HUES48 (cell line): Measurements from ENCODE around the gene NTHL1.
"Not testable (repeated sequence)": the region's sequence is repeated elsewhere in the genome, so short reads cannot be mapped to it uniquely, and the experiment has no call there.

ENCODE experiments used
- H3K27ac ChIP-seq: one replicate; pipeline ENCODE4 v1.7.0; 2013; ENCODE audit warnings: low read depth, low read length, inconsistent platforms
- H3K27me3 ChIP-seq: 2 replicates; pipeline ENCODE4 v1.6.1; 2013; ENCODE audit warnings: mild to moderate bottlenecking, low read length; ENCODE audit not compliant: control insufficient read depth, insufficient read depth
- H3K36me3 ChIP-seq: 2 replicates; pipeline ENCODE4 v1.6.1; 2013; ENCODE audit warnings: low read length; ENCODE audit not compliant: control insufficient read depth, insufficient read depth
- H3K4me1 ChIP-seq: 2 replicates; pipeline ENCODE4 v1.6.1; 2013; ENCODE audit warnings: mild to moderate bottlenecking, low read length; ENCODE audit not compliant: control insufficient read depth, insufficient read depth
- H3K4me3 ChIP-seq: 2 replicates; pipeline ENCODE4 v1.5.1; 2013; ENCODE audit warnings: mild to moderate bottlenecking, low read depth, low read length
- H3K9ac ChIP-seq: 2 replicates; pipeline ENCODE4 v1.6.1; 2013; ENCODE audit warnings: mild to moderate bottlenecking, low read depth, low read length, moderate library complexity
- H3K9me3 ChIP-seq: 2 replicates; pipeline ENCODE4 v1.6.1; 2013; ENCODE audit warnings: low read length; ENCODE audit not compliant: control insufficient read depth, insufficient read depth

Gene NTHL1

DNA sequence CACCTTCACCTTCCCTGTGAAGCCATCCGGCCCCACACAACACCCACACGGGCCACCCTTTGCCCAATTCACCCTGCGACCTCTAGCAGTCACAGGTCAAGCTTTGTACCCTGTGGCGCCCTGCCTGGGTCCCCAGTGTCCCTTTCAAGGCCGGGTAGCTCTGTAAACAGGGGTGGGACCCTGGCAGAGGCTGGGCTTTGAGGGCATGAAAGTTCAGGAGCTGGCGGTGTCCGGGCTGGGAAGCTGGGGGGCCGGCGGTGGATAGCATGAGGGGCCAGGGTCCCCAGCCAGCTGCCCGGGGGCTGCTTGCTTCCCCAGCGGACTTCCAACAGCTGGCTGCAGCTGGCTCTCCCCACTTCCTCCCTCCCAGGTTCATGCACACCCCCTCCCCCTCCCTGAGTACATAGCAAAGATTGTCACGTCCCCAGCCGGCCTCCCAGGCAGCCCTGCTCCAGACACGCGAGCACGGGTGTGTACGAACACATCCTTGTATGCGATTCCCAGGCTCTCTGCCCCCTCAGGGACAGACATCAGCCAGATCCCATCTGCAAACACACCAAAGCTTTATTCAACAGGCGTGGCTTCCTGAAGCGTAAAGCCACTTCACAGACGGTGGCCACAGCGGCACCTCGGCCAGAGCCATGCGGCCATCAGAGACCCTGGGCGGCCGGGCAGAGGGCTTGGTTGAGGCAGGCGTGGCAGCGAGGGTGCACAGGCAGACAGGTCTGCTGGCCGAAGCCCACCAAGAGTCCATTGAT is 8.2 kb downstream of the NTHL1 start:
- H3K27me3 ChIP-seq: no peaks in the 10 kb centered on the region
- peaks cover 4% of the 10 kb centered on the region for H3K36me3 ChIP-seq
- H3K27ac ChIP-seq: no peak overlapping the region
- no peak overlapping the region for H3K9ac ChIP-seq
- no peak overlapping the region for H3K4me3 ChIP-seq
- no peaks in the 10 kb centered on the region for H3K4me1 ChIP-seq
- no peaks in the 10 kb centered on the region for H3K9me3 ChIP-seq

DNA sequence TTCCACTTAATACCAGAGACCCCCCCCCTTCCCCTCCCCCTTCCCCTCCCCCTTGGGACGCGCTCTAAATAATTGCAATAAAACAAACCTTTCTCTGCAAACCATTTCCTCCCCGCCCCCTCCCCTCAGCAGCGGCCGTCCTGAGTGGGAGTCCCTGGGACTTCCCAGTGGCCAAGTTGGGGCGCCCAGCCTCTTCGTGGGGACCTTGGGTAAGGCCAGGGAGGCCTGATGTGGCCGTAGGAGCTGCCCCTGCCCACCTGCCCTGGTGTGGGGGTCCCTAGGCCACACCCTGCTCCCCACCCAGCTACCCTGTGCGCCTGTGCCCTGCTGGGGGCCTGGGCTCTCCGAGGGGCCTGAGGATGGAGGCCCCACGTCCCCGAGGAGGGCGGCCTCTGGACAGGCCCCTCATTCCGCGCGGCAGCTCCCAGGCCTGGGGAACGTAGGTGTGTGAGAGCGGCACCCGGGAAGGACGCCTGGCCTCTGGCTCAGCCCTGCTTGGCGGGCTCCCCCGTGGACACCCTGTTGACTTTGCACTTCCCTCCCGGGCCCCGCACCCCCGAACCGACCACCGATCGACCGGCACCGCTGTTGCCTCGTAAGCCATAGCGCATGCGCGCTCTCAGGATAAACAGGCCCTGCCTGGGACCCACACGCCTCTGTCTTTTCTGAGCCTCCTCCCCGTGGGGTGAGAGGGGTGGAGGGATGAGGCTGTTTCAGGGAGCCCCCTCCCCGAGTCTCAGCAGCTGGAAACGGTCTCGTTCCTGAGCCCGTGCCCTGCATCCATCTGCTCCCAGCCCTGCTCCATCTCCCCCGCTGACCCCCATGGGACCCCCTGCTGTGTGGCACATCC is 9.0 kb downstream of the NTHL1 start:
- H3K36me3 ChIP-seq: peaks cover 4% of the 10 kb centered on the region
- no peaks in the 10 kb centered on the region for H3K9me3 ChIP-seq
- no peak overlapping the region for H3K27ac ChIP-seq
- no peak overlapping the region for H3K9ac ChIP-seq
- no peak overlapping the region for H3K4me3 ChIP-seq
- H3K27me3 ChIP-seq: no peaks in the 10 kb centered on the region
- no peaks in the 10 kb centered on the region for H3K4me1 ChIP-seq

DNA sequence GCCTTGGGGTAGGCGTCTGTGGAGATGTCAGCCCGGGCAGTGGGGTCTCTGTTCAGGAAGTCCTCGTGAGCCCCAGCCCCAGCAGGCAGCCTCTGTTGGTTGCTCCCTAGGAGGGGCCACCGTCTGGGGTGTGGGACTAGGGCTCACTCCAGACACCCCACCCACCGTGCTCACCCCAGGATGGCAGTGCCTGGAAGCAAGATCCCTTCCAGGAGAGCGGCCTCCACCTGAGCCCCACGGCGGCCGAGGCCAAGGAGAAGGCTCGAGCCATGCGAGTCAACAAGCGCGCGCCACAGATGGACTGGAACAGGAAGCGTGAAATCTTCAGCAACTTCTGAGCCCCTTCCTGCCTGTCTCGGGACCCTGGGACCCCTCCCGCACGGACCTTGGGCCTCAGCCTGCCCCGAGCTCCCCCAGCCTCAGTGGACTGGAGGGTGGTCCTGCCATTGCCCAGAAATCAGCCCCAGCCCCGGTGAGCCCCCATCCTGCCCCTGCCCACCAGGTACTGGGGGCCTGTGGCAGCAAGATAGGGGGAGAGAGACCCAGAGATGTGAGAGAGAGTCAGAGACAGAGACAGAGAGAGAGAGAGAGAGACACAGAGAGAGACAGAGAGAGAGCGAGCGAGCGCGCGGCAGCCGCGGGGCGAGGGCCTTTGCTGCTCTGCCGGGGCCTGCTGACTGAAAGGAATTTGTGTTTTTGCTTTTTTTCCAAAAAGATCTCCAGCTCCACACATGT is 9.8 kb downstream of the NTHL1 start:
- no peaks in the 10 kb centered on the region for H3K4me1 ChIP-seq
- no peaks in the 10 kb centered on the region for H3K27me3 ChIP-seq
- H3K4me3 ChIP-seq: no peak overlapping the region
- no peak overlapping the region for H3K27ac ChIP-seq
- H3K36me3 ChIP-seq: no peaks in the 10 kb centered on the region
- no peak overlapping the region for H3K9ac ChIP-seq
- H3K9me3 ChIP-seq: no peaks in the 10 kb centered on the region

DNA sequence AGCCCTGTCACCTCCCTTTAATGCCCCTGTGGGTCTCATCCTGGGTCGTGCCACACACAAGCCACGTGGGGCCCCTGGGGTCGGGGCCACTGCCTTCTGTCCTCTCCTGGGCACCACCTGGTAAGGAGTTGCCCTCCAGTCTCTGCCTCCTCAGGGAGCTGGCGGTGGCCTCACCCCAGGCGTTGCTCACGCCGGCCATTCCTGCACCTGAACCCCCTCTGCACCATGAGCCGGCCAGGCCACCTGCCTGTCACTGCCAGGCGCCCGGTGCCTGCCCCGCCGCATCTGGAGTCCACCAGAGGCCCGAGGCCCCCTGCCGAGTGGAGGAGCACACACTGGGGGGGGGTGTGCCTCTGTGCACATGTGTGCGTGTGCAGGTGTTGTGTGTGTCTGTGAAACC is 10.5 kb downstream of the NTHL1 start:
- Histone ChIP-seq H3K36me3 (no peaks in the 10 kb centered on the region), H3K4me1 (no peaks in the 10 kb centered on the region), H3K9ac (no peak overlapping the region), H3K9me3 (no peaks in the 10 kb centered on the region), H3K4me3 (no peak overlapping the region), H3K27me3 (no peaks in the 10 kb centered on the region), H3K27ac (no peak overlapping the region)

DNA sequence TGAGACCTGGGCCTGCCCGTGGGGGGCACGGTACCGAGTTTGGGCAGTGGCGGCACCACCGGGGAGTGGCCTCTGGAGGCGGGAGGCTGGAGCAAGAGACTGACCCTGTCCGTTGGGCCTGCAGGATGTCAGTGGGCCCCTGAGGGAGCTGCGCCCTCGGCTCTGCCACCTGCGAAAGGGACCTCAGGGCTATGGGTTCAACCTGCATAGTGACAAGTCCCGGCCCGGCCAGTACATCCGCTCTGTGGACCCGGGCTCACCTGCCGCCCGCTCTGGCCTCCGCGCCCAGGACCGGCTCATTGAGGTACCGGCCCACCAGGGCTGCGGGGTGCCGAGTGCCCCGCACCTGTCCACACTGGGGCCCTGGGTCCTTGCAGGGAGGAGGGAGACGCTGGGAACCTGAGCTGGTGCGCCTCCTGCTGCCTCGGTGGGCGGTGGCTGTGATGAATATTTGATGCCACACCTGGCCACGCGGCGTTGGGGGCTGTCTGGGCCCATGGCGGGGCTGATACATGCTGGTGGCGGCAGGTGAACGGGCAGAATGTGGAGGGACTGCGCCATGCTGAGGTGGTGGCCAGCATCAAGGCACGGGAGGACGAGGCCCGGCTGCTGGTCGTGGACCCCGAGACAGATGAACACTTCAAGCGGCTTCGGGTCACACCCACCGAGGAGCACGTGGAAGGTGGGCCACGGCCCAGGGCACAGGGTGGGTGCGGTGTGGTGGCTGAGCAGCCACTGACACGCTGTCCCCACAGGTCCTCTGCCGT is 11.3 kb downstream of the NTHL1 start:
- H3K27me3 ChIP-seq: no peaks in the 10 kb centered on the region
- no peak overlapping the region for H3K4me3 ChIP-seq
- no peak overlapping the region for H3K9ac ChIP-seq
- H3K4me1 ChIP-seq: no peaks in the 10 kb centered on the region
- H3K36me3 ChIP-seq: no peaks in the 10 kb centered on the region
- H3K9me3 ChIP-seq: no peaks in the 10 kb centered on the region
- peak overlapping the region; percentile 28 for H3K27ac ChIP-seq

DNA sequence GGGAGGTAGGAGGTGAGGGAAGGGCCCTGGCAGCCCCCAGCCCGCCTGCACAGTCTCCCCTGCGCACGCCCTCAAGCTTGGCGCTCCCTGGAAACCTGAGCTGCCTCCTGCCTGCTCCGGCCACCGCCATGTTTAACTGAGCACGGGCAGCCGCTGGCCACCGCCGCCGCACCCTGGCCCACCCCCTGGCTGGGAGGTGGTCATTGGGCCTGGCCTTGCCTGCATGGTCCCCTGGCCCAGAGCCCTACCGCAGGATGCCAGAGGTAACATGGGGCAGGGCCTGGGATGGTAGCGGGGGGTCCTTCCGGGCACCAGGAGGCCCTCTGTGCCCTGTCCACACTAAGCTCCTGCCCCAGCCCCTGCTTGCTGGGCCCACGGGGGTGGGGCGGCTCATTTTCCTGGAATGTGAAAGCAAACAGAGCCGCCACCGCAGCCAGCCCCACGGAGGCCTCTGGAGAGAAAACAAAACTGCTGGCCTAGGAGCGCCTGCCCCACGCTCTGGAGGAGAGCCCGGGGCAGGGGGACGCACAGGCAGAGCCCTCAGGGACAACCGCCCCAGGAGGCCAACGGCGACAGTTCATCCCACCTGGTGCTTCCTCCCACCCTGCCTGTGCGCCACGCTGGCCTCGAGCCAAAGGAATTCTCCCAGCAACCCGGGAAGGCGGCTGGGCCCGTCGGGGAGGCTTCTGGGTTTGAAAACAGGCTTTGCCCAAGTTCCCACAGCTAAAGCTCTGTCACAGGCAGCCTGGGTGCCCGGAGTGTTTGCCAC is 12.0 kb downstream of the NTHL1 start:
- H3K27me3 ChIP-seq: no peaks in the 10 kb centered on the region
- no peaks in the 10 kb centered on the region for H3K4me1 ChIP-seq
- H3K36me3 ChIP-seq: no peaks in the 10 kb centered on the region
- H3K9ac ChIP-seq: no peak overlapping the region
- H3K4me3 ChIP-seq: no peak overlapping the region
- no peaks in the 10 kb centered on the region for H3K9me3 ChIP-seq
- H3K27ac ChIP-seq: peak overlapping the region; percentile 33

DNA sequence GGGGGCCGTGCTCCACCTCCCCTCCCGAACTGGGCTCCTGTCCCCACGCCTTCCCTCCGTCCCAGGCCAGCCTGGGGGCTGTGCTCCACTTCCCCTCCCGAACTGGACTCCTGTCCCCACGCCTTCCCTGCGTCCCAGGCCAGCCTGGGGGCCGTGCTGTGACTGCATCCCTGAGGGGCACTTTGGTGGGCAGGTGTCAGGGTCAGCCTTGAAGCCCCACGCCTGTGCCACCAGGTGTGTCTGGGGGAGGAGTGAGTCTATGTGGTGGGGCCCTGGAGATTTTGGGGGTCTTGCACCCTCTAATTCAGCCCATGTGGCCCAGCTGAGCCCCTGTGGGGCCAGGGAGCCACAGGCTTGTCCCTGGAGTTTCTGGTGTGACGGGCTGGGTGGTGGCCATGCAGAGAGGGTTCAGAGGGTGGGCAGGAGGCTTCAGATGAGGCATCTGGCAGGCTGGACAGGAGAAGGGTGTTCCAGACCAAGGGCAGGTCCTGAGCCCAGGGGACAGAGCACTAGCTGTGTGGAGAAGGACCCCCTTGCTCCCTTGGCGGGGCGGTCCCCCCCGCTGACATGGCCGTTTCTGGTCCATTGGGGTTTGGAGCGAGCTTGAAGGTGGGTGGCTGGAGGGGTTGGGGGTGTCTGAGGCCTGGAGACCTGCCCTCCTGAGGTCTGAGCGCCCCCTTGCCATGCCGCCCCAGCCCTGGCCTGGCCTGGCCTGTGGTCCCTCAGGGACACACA is 12.8 kb downstream of the NTHL1 start:
- H3K36me3 ChIP-seq: no peaks in the 10 kb centered on the region
- no peaks in the 10 kb centered on the region for H3K27me3 ChIP-seq
- H3K9ac ChIP-seq: no peak overlapping the region
- no peak overlapping the region for H3K27ac ChIP-seq
- no peaks in the 10 kb centered on the region for H3K9me3 ChIP-seq
- H3K4me3 ChIP-seq: no peak overlapping the region
- no peaks in the 10 kb centered on the region for H3K4me1 ChIP-seq

DNA sequence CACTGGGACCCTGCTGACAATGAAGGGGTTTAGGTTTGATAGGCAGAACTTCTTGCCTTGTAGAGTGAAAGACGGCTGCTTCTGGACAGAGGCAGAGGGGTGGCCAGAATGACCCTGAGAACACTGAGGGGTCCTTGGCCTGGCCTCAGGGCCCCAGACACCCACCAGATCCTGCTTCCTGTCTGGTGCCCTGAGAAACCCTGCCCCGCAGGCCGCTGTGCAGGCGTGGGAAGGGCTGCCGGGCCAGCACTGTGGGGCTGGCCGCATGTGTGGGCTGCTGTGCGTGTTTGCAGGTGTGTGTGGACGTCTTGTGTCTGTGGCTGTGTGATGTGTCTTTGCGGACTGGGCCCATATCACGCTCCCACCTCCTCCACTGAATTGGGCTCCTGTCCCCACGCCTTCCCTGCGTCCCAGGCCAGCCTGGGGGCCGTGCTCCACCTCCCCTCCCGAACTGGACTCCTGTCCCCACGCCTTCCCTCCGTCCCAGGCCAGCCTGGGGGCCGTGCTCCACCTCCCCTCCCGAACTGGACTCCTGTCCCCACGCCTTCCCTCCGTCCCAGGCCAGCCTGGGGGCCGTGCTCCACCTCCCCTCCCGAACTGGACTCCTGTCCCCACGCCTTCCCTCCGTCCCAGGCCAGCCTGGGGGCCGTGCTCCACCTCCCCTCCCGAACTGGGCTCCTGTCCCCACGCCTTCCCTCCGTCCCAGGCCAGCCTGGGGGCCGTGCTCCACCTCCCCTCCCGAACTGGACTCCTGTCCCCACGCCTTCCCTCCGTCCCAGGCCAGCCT is 13.5 kb downstream of the NTHL1 start:
- not testable (repeated sequence) for H3K4me1 ChIP-seq, H3K9ac ChIP-seq, H3K27me3 ChIP-seq, H3K9me3 ChIP-seq, H3K36me3 ChIP-seq, H3K4me3 ChIP-seq, H3K27ac ChIP-seq

DNA sequence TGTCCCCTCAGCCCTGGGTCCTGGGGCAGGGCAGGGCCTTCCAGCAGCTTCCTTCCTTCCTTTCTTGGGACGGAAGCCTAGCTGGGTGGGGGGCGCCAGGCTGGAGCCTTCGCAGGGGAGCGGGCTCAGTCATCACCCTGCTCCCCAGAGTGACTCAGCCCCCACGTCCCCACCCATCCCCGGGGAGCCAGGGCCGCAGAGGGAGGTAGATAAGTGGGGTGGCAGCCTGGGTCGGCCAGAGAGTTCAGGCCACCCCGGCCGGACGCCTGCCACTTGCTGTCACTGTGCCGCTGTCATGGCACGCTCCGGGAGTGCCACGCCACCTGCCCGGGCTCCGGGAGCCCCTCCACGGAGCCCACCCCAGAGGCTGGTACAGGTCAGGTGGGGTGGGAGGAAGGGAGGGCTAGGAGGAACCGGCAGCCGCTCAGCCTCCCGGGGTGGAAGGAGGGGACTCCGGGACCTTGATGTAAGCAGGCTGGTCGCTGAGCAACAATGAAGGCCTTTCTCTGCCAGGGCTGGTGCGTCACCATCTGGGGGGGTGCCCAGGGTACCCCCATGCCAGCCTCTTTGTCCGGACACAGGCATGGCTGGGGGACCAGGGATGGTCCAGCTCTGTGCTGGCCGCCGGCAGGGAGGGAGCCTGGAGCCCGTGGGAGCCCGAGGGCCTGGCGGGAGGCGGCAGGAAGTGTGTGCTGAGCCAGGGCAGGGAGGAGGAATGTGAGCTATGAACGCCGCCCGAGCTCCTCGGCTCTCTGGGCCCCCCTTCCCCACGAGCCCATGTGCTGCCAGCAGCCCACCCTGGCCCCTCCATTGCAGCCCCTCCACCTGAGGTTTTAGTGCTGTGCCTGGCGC is 14.4 kb downstream of the NTHL1 start:
- Histone ChIP-seq H3K27ac (no peak overlapping the region), H3K4me3 (no peak overlapping the region), H3K4me1 (no peaks in the 10 kb centered on the region), H3K27me3 (peaks cover 1% of the 10 kb centered on the region), H3K36me3 (no peaks in the 10 kb centered on the region), H3K9ac (no peak overlapping the region), H3K9me3 (no peaks in the 10 kb centered on the region)
